ENCODE data around the gene OTX1.

- TF ChIP-seq POLR2AphosphoS5 (IDR thresholded peaks at IDR 0.05; ENCODE audit: low read depth, low read length): no peak
- TF ChIP-seq POLR2A (IDR thresholded peaks at IDR 0.05; ENCODE audit: low read depth, low read length): no peak
Measured at GRCh38 chr2:63099032-63099431, 48.4 kb downstream of the OTX1 start.

Data from GM12892 (cell line).